Measurements from ENCODE around the gene MAB21L1.

GRCh38 chr13:35496761-35497386, 20.4 kb upstream of the MAB21L1 start:
- TF ChIP-seq, protein P1, sequence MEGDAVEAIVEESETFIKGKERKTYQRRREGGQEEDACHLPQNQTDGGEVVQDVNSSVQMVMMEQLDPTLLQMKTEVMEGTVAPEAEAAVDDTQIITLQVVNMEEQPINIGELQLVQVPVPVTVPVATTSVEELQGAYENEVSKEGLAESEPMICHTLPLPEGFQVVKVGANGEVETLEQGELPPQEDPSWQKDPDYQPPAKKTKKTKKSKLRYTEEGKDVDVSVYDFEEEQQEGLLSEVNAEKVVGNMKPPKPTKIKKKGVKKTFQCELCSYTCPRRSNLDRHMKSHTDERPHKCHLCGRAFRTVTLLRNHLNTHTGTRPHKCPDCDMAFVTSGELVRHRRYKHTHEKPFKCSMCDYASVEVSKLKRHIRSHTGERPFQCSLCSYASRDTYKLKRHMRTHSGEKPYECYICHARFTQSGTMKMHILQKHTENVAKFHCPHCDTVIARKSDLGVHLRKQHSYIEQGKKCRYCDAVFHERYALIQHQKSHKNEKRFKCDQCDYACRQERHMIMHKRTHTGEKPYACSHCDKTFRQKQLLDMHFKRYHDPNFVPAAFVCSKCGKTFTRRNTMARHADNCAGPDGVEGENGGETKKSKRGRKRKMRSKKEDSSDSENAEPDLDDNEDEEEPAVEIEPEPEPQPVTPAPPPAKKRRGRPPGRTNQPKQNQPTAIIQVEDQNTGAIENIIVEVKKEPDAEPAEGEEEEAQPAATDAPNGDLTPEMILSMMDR (IDR thresholded peaks at IDR 0.05): no peak
- no peak for TF ChIP-seq POLR2A (IDR thresholded peaks at IDR 0.05)
